Panc1 (cell line): ENCODE results near the gene GALNT18.

Source experiments
- CTCF ChIP-seq: fragments of 450-650 bp; IDR thresholded peaks from 2 replicates; pipeline ENCODE4 v1.5.1; 2017; ENCODE audit warnings: mild to moderate bottlenecking
- POLR2AphosphoS5 ChIP-seq: IDR thresholded peaks from 2 replicates; pipeline ENCODE4 v1.6.1; 2012; ENCODE audit warnings: mild to moderate bottlenecking, low read depth, low read length, moderate library complexity
- SIN3A ChIP-seq: IDR thresholded peaks from 2 replicates; pipeline ENCODE4 v1.6.1; 2012; ENCODE audit warnings: low read depth, mild to moderate bottlenecking, low read length, moderate library complexity, borderline replicate concordance; ENCODE audit not compliant: insufficient read depth
- TCF7L2 ChIP-seq: IDR thresholded peaks from 2 replicates; pipeline ENCODE4 v1.6.1; 2011; ENCODE audit warnings: mild to moderate bottlenecking, low read depth, low read length, inconsistent platforms
- TF ChIP-seq, protein P1 (sequence below), 2 experiments: IDR thresholded peaks; 2 replicates each; pipeline ENCODE4 v1.6.1; 2011 to 2012; ENCODE audit warnings: low read depth in 2 of 2, control low read depth in 1 of 2, low read length in 1 of 2, mild to moderate bottlenecking in 1 of 2, moderate library complexity in 1 of 2; ENCODE audit not compliant: insufficient read depth in 1 of 2

DNA sequence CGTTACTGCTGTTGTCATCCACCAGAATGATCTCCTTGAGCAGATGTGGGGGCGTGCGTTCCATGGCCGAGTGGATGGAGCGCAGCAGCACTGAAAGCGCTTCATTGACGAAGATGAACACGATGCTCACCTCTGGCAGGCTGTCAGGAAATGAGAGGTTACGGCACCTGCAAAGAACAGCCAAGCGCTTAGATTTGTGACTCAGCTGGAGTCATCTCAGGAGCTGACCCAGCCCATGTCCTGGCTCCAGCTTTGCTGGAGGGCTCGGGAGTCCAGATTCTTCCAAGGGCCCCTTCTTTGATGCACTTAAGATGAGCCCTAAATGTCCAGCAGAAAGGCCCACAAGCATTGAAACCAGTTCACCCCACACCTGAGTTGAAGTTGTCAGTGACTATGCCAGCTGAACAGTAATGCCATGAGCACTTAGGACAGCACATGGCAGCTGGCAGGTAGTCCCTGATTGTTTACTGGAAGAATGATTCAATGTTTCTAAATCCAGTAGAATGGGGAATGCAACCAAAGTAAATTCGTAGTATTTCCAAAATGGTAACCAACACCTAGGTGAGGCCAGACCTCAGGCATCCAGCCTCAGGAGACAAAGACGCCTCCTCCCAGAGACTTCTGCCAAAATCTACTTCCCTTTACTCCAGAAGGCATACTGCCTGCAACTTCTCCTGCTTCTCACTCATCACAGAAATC lies 189.0 kb downstream of the GALNT18 start:
- TF ChIP-seq CTCF (no peak), POLR2AphosphoS5 (no peak), TCF7L2 (no peak), SIN3A (no peak)
- TF ChIP-seq, protein P1, sequence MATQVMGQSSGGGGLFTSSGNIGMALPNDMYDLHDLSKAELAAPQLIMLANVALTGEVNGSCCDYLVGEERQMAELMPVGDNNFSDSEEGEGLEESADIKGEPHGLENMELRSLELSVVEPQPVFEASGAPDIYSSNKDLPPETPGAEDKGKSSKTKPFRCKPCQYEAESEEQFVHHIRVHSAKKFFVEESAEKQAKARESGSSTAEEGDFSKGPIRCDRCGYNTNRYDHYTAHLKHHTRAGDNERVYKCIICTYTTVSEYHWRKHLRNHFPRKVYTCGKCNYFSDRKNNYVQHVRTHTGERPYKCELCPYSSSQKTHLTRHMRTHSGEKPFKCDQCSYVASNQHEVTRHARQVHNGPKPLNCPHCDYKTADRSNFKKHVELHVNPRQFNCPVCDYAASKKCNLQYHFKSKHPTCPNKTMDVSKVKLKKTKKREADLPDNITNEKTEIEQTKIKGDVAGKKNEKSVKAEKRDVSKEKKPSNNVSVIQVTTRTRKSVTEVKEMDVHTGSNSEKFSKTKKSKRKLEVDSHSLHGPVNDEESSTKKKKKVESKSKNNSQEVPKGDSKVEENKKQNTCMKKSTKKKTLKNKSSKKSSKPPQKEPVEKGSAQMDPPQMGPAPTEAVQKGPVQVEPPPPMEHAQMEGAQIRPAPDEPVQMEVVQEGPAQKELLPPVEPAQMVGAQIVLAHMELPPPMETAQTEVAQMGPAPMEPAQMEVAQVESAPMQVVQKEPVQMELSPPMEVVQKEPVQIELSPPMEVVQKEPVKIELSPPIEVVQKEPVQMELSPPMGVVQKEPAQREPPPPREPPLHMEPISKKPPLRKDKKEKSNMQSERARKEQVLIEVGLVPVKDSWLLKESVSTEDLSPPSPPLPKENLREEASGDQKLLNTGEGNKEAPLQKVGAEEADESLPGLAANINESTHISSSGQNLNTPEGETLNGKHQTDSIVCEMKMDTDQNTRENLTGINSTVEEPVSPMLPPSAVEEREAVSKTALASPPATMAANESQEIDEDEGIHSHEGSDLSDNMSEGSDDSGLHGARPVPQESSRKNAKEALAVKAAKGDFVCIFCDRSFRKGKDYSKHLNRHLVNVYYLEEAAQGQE (IDR thresholded peaks at IDR 0.05; ENCODE audit: insufficient read depth in 1 of 2, low read depth in 2 of 2, low read length in 1 of 2): no peak
